GM18507 (cell line): ENCODE measurements around the gene CEP192.
A peak's percentile ranks its signal among the peaks of the same experiment; 100 is the strongest.
"Not testable (repeated sequence)": the region's sequence is repeated elsewhere in the genome, so short reads cannot be mapped to it uniquely, and the experiment has no call there.

Experiments used
- DNase-seq: peaks from one replicate; pipeline ENCODE4 v3.0.0; 2011; ENCODE audit warnings: low read depth; ENCODE audit not compliant: insufficient read length; ENCODE audit errors: extremely low spot score
- FAIRE-seq: peaks from 2 replicates; lab custom pipeline; 2011; peaks lifted over from hg19 to GRCh38; lab: Jason Lieb, UNC

CEP192 gene

GRCh38 chr18:12990967-12991820 is at the start of gene CEP192:
Gene CEP192, plus strand, starts transcription at chr18:12991362. Its CDS starts 8,063 bp downstream, at chr18:12999425.
- peak; percentile 99 for FAIRE-seq

GRCh38 chr18:12943215-12943614 is 47.9 kb upstream of the CEP192 start:
- DNase-seq, result no peak
- no peak for FAIRE-seq

More at GRCh38 chr18:12990967-12991820, at the start of gene CEP192:
- DNase-seq, result peak; percentile 86

GRCh38 chr18:12944709-12945108 is 46.5 kb upstream of the CEP192 start:
- FAIRE-seq, result no peak
- no peak for DNase-seq

DNA sequence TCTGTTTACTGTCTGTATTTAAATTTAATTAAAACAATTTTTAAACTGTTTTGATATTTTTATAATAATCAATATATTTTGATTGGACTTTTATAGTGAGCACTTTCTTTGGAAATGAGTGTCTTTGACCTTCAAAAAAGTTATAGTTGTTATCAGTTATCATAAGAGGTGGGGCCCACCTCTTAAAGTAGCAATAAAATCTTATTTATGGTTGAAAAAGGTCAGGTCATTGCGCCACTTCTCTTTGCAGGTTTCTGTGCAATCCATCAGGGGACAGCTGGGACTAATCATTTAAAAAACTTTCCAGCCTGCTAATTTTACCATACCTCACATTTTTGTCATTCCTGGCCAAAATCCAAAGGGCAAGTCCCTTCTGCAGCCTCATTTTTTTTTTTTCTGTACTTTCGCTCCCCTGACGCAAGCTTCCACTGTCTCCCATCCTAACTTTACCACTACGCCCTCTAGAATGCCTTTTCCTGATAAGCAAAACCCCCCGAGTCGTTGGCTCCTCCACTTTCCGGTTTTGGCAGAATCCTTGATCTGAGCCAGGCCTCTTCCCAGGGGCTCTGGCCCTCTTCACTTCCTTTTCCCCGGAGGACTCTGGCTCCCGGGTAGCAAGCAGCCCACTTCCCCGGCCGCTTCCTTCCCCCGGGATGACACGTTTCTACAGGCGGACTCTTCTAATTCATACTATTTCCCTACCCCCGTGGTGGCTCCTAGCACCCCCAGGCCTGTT is 44.4 kb upstream of the CEP192 start:
- DNase-seq, result no peak
- no peak for FAIRE-seq

DNA sequence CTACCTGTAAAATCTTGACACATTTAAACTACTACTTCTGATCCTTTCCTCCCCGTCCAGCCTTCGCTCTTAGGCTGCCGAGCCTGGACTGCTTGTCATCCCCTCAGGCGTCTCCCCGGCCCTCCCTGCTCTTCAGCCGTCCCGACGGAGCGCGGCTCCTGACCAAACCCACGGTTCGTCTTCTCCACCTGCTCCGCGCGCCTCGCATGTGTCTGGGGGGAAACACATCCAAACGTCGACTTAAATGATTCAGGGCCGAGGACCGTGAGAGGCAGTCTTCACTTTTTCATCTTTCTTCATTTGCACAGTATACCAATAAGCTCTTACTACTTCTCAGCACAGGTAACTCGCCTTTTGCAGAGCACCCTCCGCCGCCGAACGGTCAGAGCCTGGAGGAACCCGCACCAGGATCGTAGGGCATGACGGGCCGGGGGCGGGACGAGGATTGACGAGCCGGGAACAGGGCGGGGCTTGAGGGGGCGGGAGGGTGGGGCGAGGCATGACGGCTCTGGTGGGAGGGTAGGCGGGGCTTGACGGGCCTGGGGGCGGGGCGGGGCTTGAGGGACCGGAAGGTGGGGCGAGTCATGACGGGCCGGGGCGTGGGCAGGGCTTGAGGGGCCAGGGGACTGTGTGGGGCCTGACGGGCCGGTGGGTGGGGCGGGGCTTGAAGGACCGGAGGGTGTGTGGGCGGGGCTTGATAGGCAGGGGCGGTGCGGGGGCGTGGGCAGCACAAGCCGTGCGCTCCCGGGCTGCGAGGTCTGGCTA is 43.7 kb upstream of the CEP192 start, which contains the start of gene SEH1L:
Gene SEH1L, plus strand, starts transcription at position 727 of the 765 bp plus-strand sequence. CDS start 111 bp downstream, outside the sequence.
- peak; percentile 95 for DNase-seq

GRCh38 chr18:12948050-12948804 is 42.9 kb upstream of the CEP192 start:
- peak; percentile 85 for DNase-seq
- no peak for FAIRE-seq

More for the DNA sequence above, 43.7 kb upstream of the CEP192 start, which contains the start of gene SEH1L:
- FAIRE-seq, result peak; percentile 90

DNA sequence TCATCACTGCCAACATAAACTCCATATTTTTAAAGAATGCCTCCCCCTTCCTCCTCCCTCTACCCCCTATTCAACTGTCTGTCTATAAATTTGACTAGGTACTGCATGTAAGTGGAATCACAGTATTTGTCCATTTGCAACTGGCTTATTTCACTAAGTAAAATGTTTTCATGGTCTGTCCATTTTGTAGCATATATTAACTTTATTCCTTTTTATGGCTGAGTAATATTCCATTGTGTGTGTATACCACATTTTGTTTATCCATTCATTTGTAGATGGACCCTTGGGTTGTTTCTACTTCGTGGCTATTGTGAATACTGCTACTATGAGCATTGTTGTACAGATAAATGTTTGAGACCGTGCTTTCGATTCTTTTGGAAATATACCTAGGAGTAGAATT is 32.7 kb upstream of the CEP192 start:
- FAIRE-seq (no peak), DNase-seq (no peak)

- no peak for FAIRE-seq
- no peak for DNase-seq
Measured at GRCh38 chr18:12960395-12960794, 30.8 kb upstream of the CEP192 start.

DNA sequence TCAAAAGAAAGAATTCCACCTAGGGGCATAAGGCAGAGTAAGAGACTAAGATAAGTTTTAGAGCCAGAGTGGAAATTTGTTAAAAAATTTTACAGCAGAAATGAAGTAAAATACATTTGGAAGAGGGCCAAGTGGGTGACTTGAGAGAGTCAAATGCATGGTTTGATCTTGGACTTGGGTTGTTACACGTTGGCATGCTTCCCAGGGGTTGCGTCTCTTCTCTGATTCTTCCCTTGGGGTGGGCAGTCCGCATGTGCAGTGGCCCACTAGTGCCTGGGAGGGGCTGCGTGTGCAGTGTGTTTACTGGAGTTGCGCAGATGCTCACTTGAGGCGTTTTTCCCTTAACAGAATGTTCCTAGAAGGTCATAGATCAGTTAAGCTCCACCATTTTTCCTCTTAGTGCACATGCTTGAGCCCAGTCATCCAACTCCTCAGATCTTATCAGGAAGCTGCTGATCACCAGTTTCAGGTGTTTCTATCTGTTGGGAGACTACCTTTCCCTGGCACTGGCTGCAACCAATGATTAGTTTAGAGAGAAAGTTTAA is 30.2 kb upstream of the CEP192 start:
- DNase-seq (no peak), FAIRE-seq (no peak)

GRCh38 chr18:12963069-12963468 is 28.1 kb upstream of the CEP192 start:
- FAIRE-seq (no peak), DNase-seq (no peak)

- no peak for FAIRE-seq
Measured at GRCh38 chr18:12968115-12968514, 23.0 kb upstream of the CEP192 start.

DNA sequence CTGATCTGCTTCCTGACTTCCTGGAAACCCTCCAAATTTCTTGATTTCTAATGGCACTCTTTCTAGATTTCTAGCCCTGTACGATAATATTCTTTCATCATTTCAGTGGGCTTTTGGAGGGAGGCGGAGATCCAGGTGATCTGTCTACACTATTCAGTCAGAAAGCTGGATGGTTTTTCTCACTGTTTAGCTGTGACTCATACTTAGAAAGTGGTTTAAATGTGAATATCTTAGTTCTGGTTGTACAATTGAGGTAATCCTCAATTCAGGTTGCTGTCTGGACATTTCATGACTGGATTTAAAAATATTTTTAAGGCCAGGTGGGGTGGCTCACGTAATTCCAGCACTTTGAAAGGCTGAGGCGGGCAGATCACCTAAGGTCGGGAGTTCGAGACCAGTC is 22.5 kb upstream of the CEP192 start:
- DNase-seq (no peak), FAIRE-seq (no peak)

More at GRCh38 chr18:12968115-12968514, 23.0 kb upstream of the CEP192 start:
- DNase-seq, result no peak

- DNase-seq, result no peak
- FAIRE-seq, result no peak
Measured at GRCh38 chr18:12973562-12974213, 17.5 kb upstream of the CEP192 start.

GRCh38 chr18:12975488-12975887 is 15.7 kb upstream of the CEP192 start:
- no peak for FAIRE-seq
- no peak for DNase-seq

DNA sequence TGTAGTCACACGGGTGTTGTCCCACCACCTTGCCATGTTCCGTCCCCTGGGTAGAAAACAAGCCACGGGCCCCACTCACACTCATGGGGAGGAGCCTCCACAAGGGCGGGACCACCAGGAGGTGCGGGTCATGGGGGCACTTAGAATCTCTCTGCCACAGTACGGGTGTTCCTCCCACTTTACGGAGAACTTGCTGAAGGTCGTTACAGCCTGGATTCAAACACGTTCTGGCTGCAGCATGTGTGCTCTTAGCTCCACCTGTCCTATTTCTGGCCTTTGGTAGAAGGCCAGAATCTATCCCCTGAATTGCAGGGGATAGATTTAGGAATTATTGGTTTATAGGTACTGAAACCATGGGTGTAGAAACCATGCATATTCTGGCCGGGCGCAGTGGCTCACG is 14.9 kb upstream of the CEP192 start:
- DNase-seq (no peak), FAIRE-seq (no peak)

DNA sequence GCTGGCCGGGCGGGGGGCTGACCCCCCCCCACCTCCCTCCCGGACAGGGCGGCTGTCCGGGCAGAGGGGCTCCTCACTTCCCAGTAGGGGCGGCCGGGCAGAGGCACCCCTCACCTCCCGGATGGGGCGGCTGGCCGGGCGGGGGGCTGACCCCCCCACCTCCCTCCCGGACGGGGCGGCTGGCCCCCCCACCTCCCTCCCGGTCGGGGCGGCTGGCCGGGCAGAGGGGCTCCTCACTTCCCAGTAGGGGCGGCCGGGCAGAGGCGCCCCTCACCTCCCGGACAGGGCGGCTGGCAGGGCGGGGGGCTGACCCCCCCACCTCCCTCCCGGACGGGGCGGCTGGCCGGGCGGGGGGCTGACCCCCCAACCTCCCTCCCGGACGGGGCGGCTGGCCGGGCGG is 11.1 kb upstream of the CEP192 start:
- not testable (repeated sequence) for DNase-seq, FAIRE-seq

- no peak for FAIRE-seq
- DNase-seq, result no peak
Measured at GRCh38 chr18:12989397-12990122, 1.6 kb upstream of the CEP192 start.

DNA sequence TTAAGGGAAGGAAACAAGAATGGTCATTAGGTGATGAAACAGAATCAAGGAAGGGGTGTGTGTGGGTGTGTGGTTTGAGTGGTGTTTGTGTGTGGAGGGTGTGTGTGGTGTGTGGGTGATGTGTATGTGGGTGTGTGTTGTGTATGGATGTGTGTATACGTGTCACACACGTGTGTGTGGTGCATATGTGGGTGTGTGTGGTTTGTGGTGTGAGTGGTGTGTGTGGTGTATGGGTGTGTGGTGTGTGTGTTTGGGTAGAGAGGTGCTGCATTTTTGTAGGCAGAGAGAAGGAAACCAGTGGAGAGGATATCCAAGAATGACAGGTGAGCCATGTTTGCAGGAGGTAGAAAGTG is 1.1 kb upstream of the CEP192 start:
- DNase-seq, result no peak
- no peak for FAIRE-seq
